Endothelial cell of umbilical vein (primary cell): ENCODE data around the gene BID. TPM values are rescaled to one million over a fixed set of nuclear protein-coding genes. Genes with fewer than 3 reads are reported as not detected.

Experiments used
- BruUV-seq: library from RNA; stranded (reverse); fragments of 400-500 nt; replicated peaks from 2 replicates; lab custom pipeline; 2021; lab: Mats Ljungman, UMichigan
- CTCF ChIA-PET: fragments of 300-600, 350-600 bp; sonication (Branson Sonifier 250); formaldehyde crosslinking; loops from one replicate; lab custom pipeline; 2021; ENCODE audit warnings: antibody characterized with exemption, inconsistent platforms; lab: Charles Lee
- POLR2A ChIA-PET: fragments of 300-600, 350-600 bp; sonication (Branson Sonifier 250); formaldehyde crosslinking; loops from one replicate; lab custom pipeline; 2021; ENCODE audit warnings: antibody characterized with exemption, inconsistent platforms; lab: Charles Lee
- DNase-seq: peaks from one replicate; pipeline ENCODE4 v3.0.0-alpha.2; 2011; ENCODE audit warnings: low read depth, low spot score
- FAIRE-seq: peaks from 2 replicates; lab custom pipeline; 2011; peaks lifted over from hg19 to GRCh38; lab: Jason Lieb, UNC
- H2AFZ ChIP-seq: 2 replicates; pipeline ENCODE4 v1.6.0; 2012; ENCODE audit warnings: low read depth, low read length, control low read depth, inconsistent platforms
- H3K27ac ChIP-seq: 2 replicates; pipeline ENCODE4 v1.5.1; 2011; ENCODE audit warnings: low read depth, mild to moderate bottlenecking, control low read depth, low read length, moderate library complexity; ENCODE audit not compliant: insufficient read depth
- H3K27me3 ChIP-seq, 2 experiments: 2 replicates each; pipeline versions ENCODE4 v1.6.0 to v1.6.1; 2011; ENCODE audit warnings: low read length in 2 of 2, mixed read lengths in 1 of 2; ENCODE audit not compliant: control insufficient read depth in 2 of 2, insufficient read depth in 2 of 2
- H3K36me3 ChIP-seq, 2 experiments: 2 replicates in 1 of 2; 3 replicates in 1 of 2; pipeline ENCODE4 v1.5.1; 2011; ENCODE audit warnings: low read length in 2 of 2, mild to moderate bottlenecking in 1 of 2, moderate library complexity in 1 of 2; ENCODE audit not compliant: control insufficient read depth in 2 of 2, insufficient read depth in 2 of 2; ENCODE audit errors: extremely low read depth in 1 of 2
- H3K4me1 ChIP-seq: 3 replicates; pipeline ENCODE4 v1.5.1; 2011; ENCODE audit warnings: mild to moderate bottlenecking, low read length; ENCODE audit not compliant: control insufficient read depth, insufficient read depth; ENCODE audit errors: extremely low read depth
- H3K4me2 ChIP-seq: 2 replicates; pipeline ENCODE4 v1.6.1; 2011; ENCODE audit warnings: low read length, control low read depth, mixed read lengths; ENCODE audit not compliant: insufficient read depth
- H3K4me3 ChIP-seq, 3 experiments: fragments of 200-600 bp in 1 of 3; sonication (generic), shearing (Covaris generic) in 1 of 3; replicated peaks in 1 of 3; 2 replicates each; pipeline ENCODE4 v1.5.1; 2011 to 2016; ENCODE audit warnings: control low read depth in 3 of 3, low read length in 3 of 3, mild to moderate bottlenecking in 2 of 3, inconsistent platforms in 1 of 3, low read depth in 1 of 3, moderate library complexity in 1 of 3; ENCODE audit not compliant: insufficient read depth in 1 of 3
- H3K79me2 ChIP-seq: 2 replicates; pipeline ENCODE4 v1.6.0; 2012; ENCODE audit warnings: low read length, inconsistent platforms; ENCODE audit not compliant: control insufficient read depth, insufficient read depth
- H3K9ac ChIP-seq: replicated peaks from 2 replicates; pipeline ENCODE3; 2011; ENCODE audit warnings: low read length, control low read depth; ENCODE audit not compliant: insufficient read depth; ENCODE audit errors: extremely low read depth
- H3K9me1 ChIP-seq: replicated peaks from 3 replicates; pipeline ENCODE4 v1.6.0; 2011; ENCODE audit warnings: mild to moderate bottlenecking, low read length; ENCODE audit not compliant: control insufficient read depth, insufficient read depth; ENCODE audit errors: extremely low read depth
- H3K9me3 ChIP-seq: replicated peaks from 2 replicates; pipeline ENCODE4 v1.5.1; 2012; ENCODE audit warnings: low read length, inconsistent platforms; ENCODE audit not compliant: control insufficient read depth, insufficient read depth
- H4K20me1 ChIP-seq: replicated peaks from 2 replicates; pipeline ENCODE3; 2011; ENCODE audit warnings: mild to moderate bottlenecking, low read length; ENCODE audit not compliant: control insufficient read depth, insufficient read depth; ENCODE audit errors: extremely low read depth
- CTCF ChIP-seq, 2 donors: IDR thresholded peaks; 1 replicate in 1 of 2; 2 replicates in 1 of 2; pipeline ENCODE4 v1.5.1; 2011; ENCODE audit warnings: low read length in 2 of 2, mild to moderate bottlenecking in 2 of 2, moderate library complexity in 2 of 2, control low read depth in 1 of 2, inconsistent platforms in 1 of 2, low read depth in 1 of 2; ENCODE audit not compliant: insufficient read depth in 1 of 2; ENCODE audit errors: extremely low read depth in 1 of 2
- EZH2 ChIP-seq: IDR thresholded peaks from 2 replicates; pipeline ENCODE4 v1.6.1; 2012; ENCODE audit warnings: borderline replicate concordance, low read depth, mild to moderate bottlenecking, moderate library complexity, low read length, inconsistent platforms; ENCODE audit not compliant: severe bottlenecking
- FOS ChIP-seq: IDR thresholded peaks from 2 replicates; pipeline ENCODE4 v1.6.1; 2011; ENCODE audit warnings: mild to moderate bottlenecking, low read length, moderate library complexity, borderline replicate concordance; ENCODE audit not compliant: insufficient read depth
- GATA2 ChIP-seq: IDR thresholded peaks from 2 replicates; pipeline ENCODE4 v1.7.0; 2011; ENCODE audit warnings: low read depth, mild to moderate bottlenecking, moderate library complexity, mixed read lengths, low read length; ENCODE audit not compliant: insufficient read length, insufficient read depth
- JUN ChIP-seq: IDR thresholded peaks from 2 replicates; pipeline ENCODE4 v1.6.1; 2011; ENCODE audit warnings: borderline replicate concordance, low read depth; ENCODE audit not compliant: insufficient read length, insufficient read depth
- MAX ChIP-seq: IDR thresholded peaks from 2 replicates; pipeline ENCODE4 v1.6.1; 2011; ENCODE audit not compliant: insufficient read depth, insufficient read length
- MYC ChIP-seq: IDR thresholded peaks from one replicate; pipeline ENCODE4 v1.6.1; 2011; ENCODE audit warnings: mild to moderate bottlenecking, low read depth, low read length
- POLR2A ChIP-seq: IDR thresholded peaks from 2 replicates; pipeline ENCODE4 v1.6.1; 2012; ENCODE audit warnings: low read depth, mild to moderate bottlenecking, control low read depth, low read length
- POLR2AphosphoS5 ChIP-seq: IDR thresholded peaks from 2 replicates; pipeline ENCODE4 v1.6.1; 2012; ENCODE audit warnings: low read depth, mild to moderate bottlenecking, control low read depth, low read length, moderate library complexity; ENCODE audit not compliant: insufficient read depth
- dilution Hi-C: fragments of 300-500 bp; cut with MboI; formaldehyde crosslinking; loops from one replicate; pipeline ENCODE4 v1.15.0; 2019; ENCODE audit warnings: low sequenced_read_pairs; ENCODE audit not compliant: extremely low pct_ligation_motif_present
- intact Hi-C: fragments of 100-400 bp; cut with micrococcal nuclease; formaldehyde crosslinking; loops from one replicate; pipeline ENCODE4 v1.10.0; 2022
- polyA plus RNA-seq, 4 experiments: library from polyadenylated mRNA; depleted of rRNA in 3 of 4; stranded (reverse) in 3 of 4; unstranded in 1 of 4; fragments of >200 nt; gene quantifications; 2 replicates each; pipeline versions ENCODE4 v1.2.1 to v1.2.3, GENCODE V29; 2011 to 2012; ENCODE audit warnings: missing spikeins in 1 of 4
- total RNA-seq: library from RNA; stranded (reverse); gene quantifications from 2 replicates; pipeline ENCODE4 v1.2.3, GENCODE V29; 2021

BID gene
- total and polyA plus RNA-seq, 2 donors (not counting 3 experiments of a cell fraction or from before 2014, with no cell fraction given): 39.0 to 119 TPM

GRCh38 chr22:17811119-17811518 lies 36.9 kb upstream of the BID start:
- Histone ChIP-seq H3K4me2 (no peak overlapping the region), H3K27me3 (no peaks in the 10 kb centered on the region), H2AFZ (no peak overlapping the region), H3K27ac (no peak overlapping the region), H4K20me1 (no peaks in the 10 kb centered on the region), H3K79me2 (no peaks in the 10 kb centered on the region), H3K36me3 (peaks cover 9 to 31% of the 10 kb centered on the region in 2 experiments), H3K4me1 (no peaks in the 10 kb centered on the region), H3K9ac (no peak overlapping the region), H3K4me3 (no peak overlapping the region), H3K9me1 (no peaks in the 10 kb centered on the region), H3K9me3 (no peaks in the 10 kb centered on the region)
- ChIA-PET POLR2A (no interaction called here), CTCF (interaction anchor here (1.3 to 1.8 kb wide), 2 partner anchors 71 to 265 kb away, joined by 3 to 5 read pairs; no protein-coding TSS in a partner anchor)
- no peak for DNase-seq
- intact Hi-C loops (no loop called here), dilution Hi-C loops (no loop called here)
- no TSS peak for BruUV-seq
- TF ChIP-seq POLR2A (no peak), POLR2AphosphoS5 (no peak), MAX (no peak), FOS (no peak), MYC (no peak)
- FAIRE-seq: no peak

- no peaks in the 10 kb centered on the region for H3K9me3 ChIP-seq
- H3K9me1 ChIP-seq: no peaks in the 10 kb centered on the region
- ChIA-PET POLR2A (no interaction called here), CTCF (interaction anchor here (0.7 kb wide), 1 partner anchor 46 kb away, joined by 5 read pairs; no protein-coding TSS in a partner anchor)
- no peaks in the 10 kb centered on the region for H3K79me2 ChIP-seq
- no TSS peak for BruUV-seq
- no peak overlapping the region for H3K4me3 ChIP-seq
- H4K20me1 ChIP-seq: no peaks in the 10 kb centered on the region
- no peak overlapping the region for H3K4me2 ChIP-seq
- no peak for FAIRE-seq
- H3K36me3 ChIP-seq: peaks cover 9 to 31% of the 10 kb centered on the region in 2 experiments
- no peaks in the 10 kb centered on the region for H3K4me1 ChIP-seq
- H3K27me3 ChIP-seq: no peaks in the 10 kb centered on the region
- dilution Hi-C loops: no loop called here
- intact Hi-C loops: no loop called here
- no peak overlapping the region for H3K27ac ChIP-seq
- TF ChIP-seq MYC (no peak), POLR2AphosphoS5 (no peak), GATA2 (no peak), CTCF (IDR thresholded peaks at IDR 0.05; ENCODE audit: extremely low read depth in 1 of 2, insufficient read depth in 1 of 2, low read depth in 1 of 2, low read length in 2 of 2) (no peak), FOS (no peak), EZH2 (no peak), POLR2A (no peak), MAX (no peak), JUN (no peak)
- no peak overlapping the region for H2AFZ ChIP-seq
- H3K9ac ChIP-seq: no peak overlapping the region
- DNase-seq: no peak
These were observed 36.4 kb upstream of the BID start for GRCh38 chr22:17810570-17811116.
